HG03354 (cell line): ENCODE measurements around the gene EIF3A.
"Not testable (repeated sequence)": the region's sequence is repeated elsewhere in the genome, so short reads cannot be mapped to it uniquely, and the experiment has no call there.

ENCODE experiments used
- ATAC-seq: cut with Tn5 transposase; IDR thresholded peaks from one replicate; pipeline ENCODE4 v1.9.1; 2021; ENCODE audit warnings: mild to moderate bottlenecking; ENCODE audit not compliant: unreplicated experiment, poor library complexity, severe bottlenecking

Gene EIF3A

GRCh38 chr10:119080521-119081259 is at the start of gene EIF3A:
Gene EIF3A (minus strand): TSS chr10:119080817. CDS start chr10:119080676, 141 bp downstream.
- peak; percentile 82 for ATAC-seq

- no peak for ATAC-seq
These were observed 49.1 kb upstream of the EIF3A start for GRCh38 chr10:119129721-119130120.

- ATAC-seq: no peak
These were observed 45.3 kb upstream of the EIF3A start for GRCh38 chr10:119125942-119126341.

- ATAC-seq: no peak
These were observed 40.3 kb upstream of the EIF3A start for GRCh38 chr10:119120875-119121274.

GRCh38 chr10:119120413-119120867 is 39.8 kb upstream of the EIF3A start:
- peak; percentile 93 for ATAC-seq

- no peak for ATAC-seq
These were observed 38.8 kb upstream of the EIF3A start for GRCh38 chr10:119119400-119119799.

- no peak for ATAC-seq
These were observed 37.6 kb upstream of the EIF3A start for GRCh38 chr10:119118231-119118630.

GRCh38 chr10:119116326-119116951 is 35.8 kb upstream of the EIF3A start:
- no peak for ATAC-seq

GRCh38 chr10:119115926-119116325 is 35.3 kb upstream of the EIF3A start:
- ATAC-seq: no peak

GRCh38 chr10:119113751-119114732 is 33.4 kb upstream of the EIF3A start:
- ATAC-seq: no peak

- ATAC-seq: no peak
These were observed 31.4 kb upstream of the EIF3A start for GRCh38 chr10:119112056-119112455.

GRCh38 chr10:119107771-119108170 is 27.2 kb upstream of the EIF3A start:
- ATAC-seq: not testable (repeated sequence)

- not testable (repeated sequence) for ATAC-seq
These were observed 26.5 kb upstream of the EIF3A start for GRCh38 chr10:119107106-119107505.

GRCh38 chr10:119105899-119106298 is 25.3 kb upstream of the EIF3A start:
- not testable (repeated sequence) for ATAC-seq

GRCh38 chr10:119105155-119105554 is 24.5 kb upstream of the EIF3A start:
- no peak for ATAC-seq

- ATAC-seq: no peak
These were observed 24.0 kb upstream of the EIF3A start for GRCh38 chr10:119104654-119105015.

- ATAC-seq: peak; percentile 90
These were observed 23.5 kb upstream of the EIF3A start, which contains the start of gene DENND10 for GRCh38 chr10:119103903-119104653. Gene DENND10 (plus strand): TSS chr10:119104113. CDS start chr10:119104143, 30 bp downstream.

- no peak for ATAC-seq
These were observed 22.8 kb upstream of the EIF3A start for GRCh38 chr10:119103241-119103902.
